ENCODE results near the gene PIGO. TPM values are rescaled to one million over a fixed set of nuclear protein-coding genes. Genes with fewer than 3 reads are reported as not detected.

PIGO gene
- total and polyA plus RNA-seq, 10 of the 15 experiments (the other 5 are each of a cell fraction or from before 2014, with no cell fraction given) = 8.2 to 23.3 (median 18.4) TPM

GRCh38 chr9:35070823-35071813 is 25.3 kb downstream of the PIGO start:
- Histone ChIP-seq H3K27me3 (replicated peaks in 1 of 2; ENCODE audit: control insufficient read depth in 2 of 2, insufficient read depth in 2 of 2, low read length in 1 of 2) (no peaks in the 10 kb centered on the region), H3K4me1 (ENCODE audit: control insufficient read depth, insufficient read depth, low read length) (peaks cover 12% of the 10 kb centered on the region), H3K79me2 (ENCODE audit: control insufficient read depth, insufficient read depth, low read length) (peaks cover 57% of the 10 kb centered on the region), H3K9me3 (replicated peaks; ENCODE audit: control insufficient read depth, insufficient read depth, low read length) (no peaks in the 10 kb centered on the region), H2AFZ (ENCODE audit: control insufficient read depth, low read depth, low read length) (no peak overlapping the region), H4K20me1 (ENCODE audit: control insufficient read depth, insufficient read depth) (peaks cover 30% of the 10 kb centered on the region), H3K4me3 (peak overlapping the region; percentile 78), H3K9ac (ENCODE audit: control insufficient read depth, insufficient read depth, low read length) (peak overlapping the region; percentile 81), H3K36me3 (ENCODE audit: control insufficient read depth in 2 of 2, insufficient read depth in 2 of 2, low read length in 1 of 2) (peaks cover 7 to 32% of the 10 kb centered on the region in 2 experiments; a peak in 3 of 4 replicates), H3K27ac (ENCODE audit: control insufficient read depth, insufficient read depth) (peak overlapping the region; percentile 88), H3K4me2 (ENCODE audit: control insufficient read depth, insufficient read depth) (peak overlapping the region; percentile 83)
- under 1% methylated on average over 20 of the region's 20 CpGs for WGBS (ENCODE audit: insufficient coverage, insufficient replicate concordance, low lambda C conversion rate, missing lambda C conversion rate)
- RAD21 ChIA-PET (ENCODE audit: unreplicated experiment) = interaction anchor here (0.9 to 2.5 kb wide), 9 partner anchors 9 to 79 kb away, joined by 3 to 11 read pairs (median 5); partner anchors contain the start of genes ATOSB, FANCG, PIGO and STOML2
- BruUV-seq (replicated peaks) = TSS peak; percentile 55
- POLR2A ChIA-PET = interaction anchor here (0.5 to 2.6 kb wide), 14 partner anchors 9 to 1774 kb away, joined by 3 to 31 read pairs (median 4); partner anchors contain the start of genes FANCG and STOML2
- FAIRE-seq = no peak
- SMC1A ChIA-PET (ENCODE audit: uncharacterized antibody, unreplicated experiment) = interaction anchor here (1.0 to 3.3 kb wide), 6 partner anchors 10 to 87 kb away, joined by 3 to 19 read pairs (median 8); partner anchors contain the start of genes FANCG and PIGO
- CTCF ChIA-PET = interaction anchor here (1.0 to 2.7 kb wide), 12 partner anchors 8 to 576 kb away, joined by 3 to 29 read pairs (median 7); partner anchors contain the start of genes FANCG, PIGO and STOML2
- no peak for ATAC-seq
- intact Hi-C loops (cut with micrococcal nuclease; ENCODE audit: unreplicated experiment) = loop anchor here (5.0 to 10.0 kb wide), 3 partner anchors 41 to 654 kb away; partner anchors contain the start of gene DNAJB5
- in situ Hi-C loops (cut with MboI) = no loop called here
- TF ChIP-seq CREB1 (IDR thresholded peaks at IDR 0.05; ENCODE audit: low read depth) (peak; percentile 18; the same call in 1 of the 2 replicates), ZBTB40 (IDR thresholded peaks at IDR 0.05; ENCODE audit: borderline replicate concordance) (no peak), ZNF384 (IDR thresholded peaks at IDR 0.05; ENCODE audit: borderline replicate concordance, low read depth, low read length) (peak; percentile 82), MLLT1 (IDR thresholded peaks at IDR 0.05) (0 out of 2 replicates have a peak, but pooled peaks have one; percentile 47), RELB (IDR thresholded peaks at IDR 0.05; ENCODE audit: low read depth) (peak; percentile 4; the same call in 1 of the 2 replicates), PRDM15 (CRISPR knock-in tag; IDR thresholded peaks at IDR 0.05) (no peak)
- DNase-seq (ENCODE audit: low read depth, low spot score) = no peak
